GM20000 (cell line): ENCODE results near the gene PTPRT.

Experiments used
- DNase-seq: peaks from one replicate; pipeline ENCODE4 v3.0.0; 2012; ENCODE audit warnings: low spot score
- CTCF ChIP-seq: IDR thresholded peaks from 2 replicates; pipeline ENCODE4 v1.5.1; 2012; ENCODE audit warnings: mild to moderate bottlenecking, control low read depth; ENCODE audit errors: extremely low read depth, missing control alignments

PTPRT gene

DNA sequence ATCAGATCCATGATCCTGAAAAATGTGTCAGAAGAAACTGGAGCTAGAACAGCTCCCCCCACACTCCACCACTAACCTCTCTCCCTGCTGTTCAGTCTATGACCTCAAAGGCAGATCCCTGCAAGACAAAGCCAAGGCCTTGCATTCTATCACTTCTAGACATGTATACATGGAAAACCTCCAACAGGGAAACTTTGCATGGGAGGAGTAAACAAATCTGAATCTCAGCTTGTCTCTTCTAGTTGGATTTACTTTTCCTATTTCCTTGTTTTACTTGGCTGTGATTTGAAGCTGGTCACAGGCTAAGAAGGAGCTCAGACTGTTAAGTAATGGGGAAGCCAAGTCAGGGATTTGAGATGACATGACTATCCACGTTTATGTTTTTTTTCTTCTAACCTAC is 1114.8 kb downstream of the PTPRT start:
- no peak for TF ChIP-seq CTCF

GRCh38 chr20:42067596-42067995 is 1122.1 kb downstream of the PTPRT start:
- no peak for TF ChIP-seq CTCF
- DNase-seq = no peak

More for the DNA sequence above, 1114.8 kb downstream of the PTPRT start:
- DNase-seq = no peak

DNA sequence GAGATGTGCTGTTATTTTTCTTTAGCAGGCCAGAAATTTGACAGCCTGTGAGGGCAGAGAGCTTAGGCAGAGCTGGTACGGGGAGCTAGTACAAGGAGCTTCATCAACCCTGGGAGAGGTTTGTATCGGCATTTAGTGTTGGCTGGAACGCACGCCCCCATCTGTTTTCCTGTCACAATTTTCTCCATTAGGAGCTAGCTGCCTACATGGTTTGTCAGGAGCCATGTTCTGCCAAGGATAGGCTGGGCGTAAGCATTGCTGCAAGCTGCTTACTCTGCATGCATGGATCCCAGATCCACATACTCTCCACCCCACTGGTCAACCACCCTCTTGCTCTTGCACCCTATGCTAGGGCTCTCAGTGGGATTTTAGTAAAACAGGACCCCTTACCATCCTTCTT is 1122.5 kb downstream of the PTPRT start:
- DNase-seq = no peak
- no peak for TF ChIP-seq CTCF

DNA sequence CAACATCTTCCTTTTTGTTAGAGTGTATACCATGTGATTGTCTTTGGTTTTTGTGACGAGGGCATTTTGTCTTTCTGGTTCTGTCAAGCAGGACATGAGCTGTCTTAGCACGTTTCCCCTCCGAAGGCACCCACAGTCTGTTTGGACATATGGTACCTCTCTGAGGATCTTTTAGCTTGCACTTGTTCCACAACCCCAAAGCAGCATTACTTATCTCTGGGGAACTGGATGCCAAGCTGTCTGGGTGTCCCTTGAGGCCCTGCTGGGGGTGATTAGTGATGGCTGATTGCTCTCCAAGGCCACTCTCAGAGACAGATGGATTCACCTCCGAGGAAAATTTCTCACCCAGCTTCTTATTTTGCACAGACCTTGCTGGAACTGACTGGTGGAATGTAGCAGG is 1126.6 kb downstream of the PTPRT start:
- no peak for DNase-seq
- no peak for TF ChIP-seq CTCF

DNA sequence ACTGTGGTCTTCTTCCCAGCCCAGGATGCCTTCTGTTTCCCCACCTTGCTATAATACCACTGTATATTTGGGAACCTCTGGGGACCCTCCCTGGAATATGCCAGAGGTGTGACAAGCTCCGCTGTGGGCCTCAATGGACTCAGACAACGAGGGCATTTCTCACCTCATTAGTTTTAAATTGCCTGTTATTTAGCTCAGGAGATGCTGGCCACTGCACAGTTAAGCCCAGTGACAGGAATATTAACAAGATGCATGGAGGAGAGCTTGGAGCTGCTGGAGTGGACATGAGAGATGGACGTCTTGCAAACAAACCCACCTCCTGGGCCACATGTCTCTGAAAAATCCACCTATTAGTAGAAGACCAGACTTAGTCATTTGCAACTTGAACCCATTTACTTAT is 1136.4 kb downstream of the PTPRT start:
- DNase-seq = no peak
- TF ChIP-seq CTCF = no peak

DNA sequence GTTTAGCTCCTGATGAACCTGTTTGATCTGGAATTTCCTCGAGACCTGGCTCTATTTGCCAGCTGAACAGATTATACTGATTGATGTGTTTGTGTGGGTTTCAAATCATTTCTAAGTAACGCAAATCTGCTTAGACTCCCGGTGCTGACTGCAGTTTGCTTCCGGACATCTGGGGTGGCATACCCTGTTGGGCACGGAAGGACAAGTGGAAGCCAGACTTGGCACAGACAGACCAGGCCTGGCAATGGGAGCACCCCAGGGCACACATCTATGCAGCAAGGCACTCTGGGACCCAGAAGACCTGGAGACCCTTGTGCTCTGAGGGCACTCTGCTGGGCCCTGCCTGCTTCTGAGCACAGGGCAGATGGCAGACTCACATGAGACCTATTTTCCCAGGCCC is 1137.8 kb downstream of the PTPRT start:
- TF ChIP-seq CTCF = no peak

DNA sequence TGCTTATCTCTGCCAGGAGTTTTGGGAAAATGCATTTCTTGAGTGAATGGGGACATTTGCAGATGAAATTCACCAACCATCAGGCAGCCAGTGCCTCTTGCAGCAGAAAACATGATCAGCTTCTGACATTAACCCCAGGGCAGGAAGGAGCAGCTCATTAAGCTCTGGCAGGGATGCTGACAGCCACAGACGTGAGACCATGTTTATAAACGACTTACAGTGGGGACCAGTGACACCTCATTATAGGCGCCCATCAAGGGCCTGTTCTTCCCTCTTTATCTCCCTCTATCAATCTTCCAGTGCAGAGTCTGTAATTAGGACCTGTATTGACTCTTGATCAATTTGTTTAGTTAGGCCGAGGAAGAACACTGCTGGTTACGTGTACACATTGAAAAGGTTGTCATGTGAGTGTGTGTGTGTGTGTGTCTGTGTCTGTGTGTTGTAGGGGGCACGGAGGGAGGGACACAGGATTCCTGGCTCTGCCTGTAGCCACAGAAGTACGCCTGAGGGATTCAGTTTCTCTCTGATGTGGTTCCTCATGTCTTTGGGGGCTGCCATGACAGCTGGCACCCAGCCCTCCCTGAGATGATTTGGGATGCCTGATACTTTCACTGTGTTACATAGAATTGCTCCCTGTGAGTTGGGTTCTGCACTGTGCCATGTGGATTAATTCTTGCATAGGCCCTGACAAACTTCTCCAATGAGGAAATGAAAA is 1143.2 kb downstream of the PTPRT start:
- no peak for DNase-seq
- no peak for TF ChIP-seq CTCF

More for the DNA sequence above, 1137.8 kb downstream of the PTPRT start:
- no peak for DNase-seq
